PC-3 (cell line): ENCODE data around the gene GYPB. TPM values are rescaled to one million over a fixed set of nuclear protein-coding genes. Genes with fewer than 3 reads are reported as not detected.
"Not testable (repeated sequence)": the region's sequence is repeated elsewhere in the genome, so short reads cannot be mapped to it uniquely, and the experiment has no call there.

Experiments
- ATAC-seq: fragments of 200-7000 bp; cut with Tn5 transposase; 2 replicates; pipeline ENCODE4 v1.9.1; 2020; ENCODE audit warnings: mild to moderate bottlenecking, moderate library complexity
- BruUV-seq: library from RNA; stranded (reverse); fragments of 400-500 nt; replicated peaks from 2 replicates; lab custom pipeline; 2021; lab: Mats Ljungman, UMichigan
- CTCF ChIA-PET: fragments of 300-600 bp; sonication (Branson Sonifier 250); formaldehyde crosslinking; loops from one replicate; lab custom pipeline; 2022; ENCODE audit warnings: antibody characterized with exemption; lab: Charles Lee
- POLR2A ChIA-PET: fragments of 300-600 bp; sonication (Branson Sonifier 250); formaldehyde crosslinking; loops from one replicate; lab custom pipeline; 2022; ENCODE audit warnings: antibody characterized with exemption; ENCODE audit not compliant: unreplicated experiment; lab: Charles Lee
- DNase-seq: peaks from one replicate; pipeline ENCODE4 v3.0.0-alpha.2; 2015
- H2AFZ ChIP-seq: fragments of 300-600 bp; sonication (generic); 2 replicates; pipeline ENCODE4 v1.6.0; 2016; ENCODE audit warnings: antibody characterized with exemption, low read length
- H3F3A ChIP-seq: fragments of 300-600 bp; sonication (generic); one replicate; pipeline ENCODE4 v1.6.0; 2017; ENCODE audit warnings: antibody characterized with exemption, low read length, control low read depth, mild to moderate bottlenecking; ENCODE audit not compliant: unreplicated experiment
- H3K27ac ChIP-seq: fragments of 300-600 bp; sonication (generic); 2 replicates; pipeline ENCODE4 v1.5.1; 2016; ENCODE audit warnings: mild to moderate bottlenecking, low read length
- H3K27me3 ChIP-seq: fragments of 300-600 bp; sonication (generic); 2 replicates; pipeline ENCODE4 v1.6.1; 2016; ENCODE audit warnings: low read length, mixed read lengths
- H3K36me3 ChIP-seq: fragments of 300-600 bp; sonication (generic); 2 replicates; pipeline ENCODE4 v1.6.1; 2016; ENCODE audit warnings: low read depth, mixed run types, low read length, mixed read lengths
- H3K4me1 ChIP-seq: fragments of 300-600 bp; sonication (generic); 2 replicates; pipeline ENCODE4 v1.5.1; 2016; ENCODE audit warnings: low read length; ENCODE audit not compliant: insufficient read depth
- H3K4me2 ChIP-seq: fragments of 300-600 bp; sonication (generic); 2 replicates; pipeline ENCODE4 v1.6.0; 2016; ENCODE audit warnings: low read length
- H3K4me3 ChIP-seq: fragments of 300-600 bp; sonication (generic); 2 replicates; pipeline ENCODE4 v1.5.1; 2016; ENCODE audit warnings: mild to moderate bottlenecking, low read length, mixed read lengths
- H3K79me2 ChIP-seq: fragments of 300-600 bp; sonication (generic); 2 replicates; pipeline ENCODE4 v1.6.1; 2017; ENCODE audit warnings: low read length, mixed read lengths
- H3K9ac ChIP-seq: fragments of 300-600 bp; sonication (generic); 2 replicates; pipeline ENCODE4 v1.6.0; 2016; ENCODE audit warnings: mild to moderate bottlenecking, low read length
- H3K9me2 ChIP-seq: fragments of 300-600 bp; sonication (generic); replicated peaks from 2 replicates; pipeline ENCODE4 v1.6.1; 2016; ENCODE audit warnings: mixed run types, low read length, mixed read lengths
- H3K9me3 ChIP-seq: fragments of 300-600 bp; sonication (generic); 2 replicates; pipeline ENCODE4 v1.6.1; 2016; ENCODE audit warnings: low read length, mixed read lengths
- H4K20me1 ChIP-seq: fragments of 300-600 bp; sonication (generic); 2 replicates; pipeline ENCODE4 v1.6.1; 2016; ENCODE audit warnings: low read length, mixed read lengths
- CTCF ChIP-seq: fragments of 300-600 bp; sonication (generic); conservative IDR thresholded peaks from 2 replicates; pipeline ENCODE4 v1.5.1; 2017; ENCODE audit warnings: antibody characterized with exemption, low read depth, mild to moderate bottlenecking, low read length
- EZH2 ChIP-seq: fragments of 300-600 bp; sonication (generic); IDR thresholded peaks from one replicate; pipeline ENCODE4 v1.6.1; 2017; ENCODE audit warnings: antibody characterized with exemption, mild to moderate bottlenecking, low read length; ENCODE audit not compliant: unreplicated experiment
- EZH2phosphoT487 ChIP-seq: fragments of 300-600 bp; sonication (generic); IDR thresholded peaks from 2 replicates; pipeline ENCODE4 v1.6.1; 2018; ENCODE audit warnings: mild to moderate bottlenecking, antibody characterized with exemption, low read length, borderline replicate concordance
- intact Hi-C: fragments of 100-400 bp; cut with micrococcal nuclease; formaldehyde crosslinking; loops from 2 replicates; pipeline ENCODE4 v1.9.0; 2023
- total RNA-seq: library from RNA; depleted of rRNA; stranded (reverse); fragments of >200 nt; gene quantifications from 2 replicates; pipeline ENCODE4 v1.2.3, GENCODE V29; 2014

Gene GYPB
- total RNA-seq, 1 experiment from 2014 or later = not detected

- Histone ChIP-seq H3K27ac (no peak overlapping the region), H3K4me1 (no peaks in the 10 kb centered on the region), H3K36me3 (no peaks in the 10 kb centered on the region), H3K9ac (no peak overlapping the region), H2AFZ (no peak overlapping the region), H3K4me3 (no peak overlapping the region), H3K9me2 (no peaks in the 10 kb centered on the region), H3F3A (no peaks in the 10 kb centered on the region), H3K9me3 (no peaks in the 10 kb centered on the region), H3K4me2 (no peak overlapping the region), H4K20me1 (no peaks in the 10 kb centered on the region), H3K79me2 (no peaks in the 10 kb centered on the region), H3K27me3 (no peaks in the 10 kb centered on the region)
- ChIA-PET POLR2A (no interaction called here), CTCF (no interaction called here)
- TF ChIP-seq CTCF (no peak), EZH2phosphoT487 (no peak), EZH2 (no peak)
- intact Hi-C loops = no loop called here
- ATAC-seq = no peak
- no peak for DNase-seq
- BruUV-seq = no TSS peak
These were observed 4.4 kb downstream of the GYPB start for GRCh38 chr4:144014808-144015207.

- H3K27me3 ChIP-seq, CTCF ChIA-PET, H3K27ac ChIP-seq, H3K9ac ChIP-seq, intact Hi-C loops, H3K9me3 ChIP-seq, ATAC-seq, H3K79me2 ChIP-seq, H3K36me3 ChIP-seq, H3K4me1 ChIP-seq, H3K4me2 ChIP-seq, H3K9me2 ChIP-seq, POLR2A ChIA-PET, BruUV-seq, H3K4me3 ChIP-seq, H4K20me1 ChIP-seq, H3F3A ChIP-seq, H2AFZ ChIP-seq, DNase-seq: not testable (repeated sequence)
These were observed 10.6 kb downstream of the GYPB start for GRCh38 chr4:144008602-144009001.

DNA sequence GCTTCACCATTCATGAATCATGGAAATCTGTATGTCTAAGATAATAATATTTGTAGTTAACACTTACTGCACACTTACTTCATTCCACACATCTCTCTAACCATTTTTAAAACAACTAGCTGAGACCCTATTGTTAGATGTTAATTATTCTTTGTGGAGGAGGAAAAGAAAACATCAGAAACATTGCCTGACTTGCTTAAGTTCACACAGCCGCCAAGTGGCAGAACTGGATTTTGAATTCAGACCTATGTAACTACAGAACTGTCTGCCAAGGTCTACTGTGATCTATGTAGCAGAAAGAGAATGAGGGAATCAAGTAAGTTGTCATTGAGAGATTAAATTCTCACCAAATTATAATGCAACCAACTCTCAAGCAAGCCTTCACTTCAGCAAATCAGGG is 11.2 kb downstream of the GYPB start:
- DNase-seq, CTCF ChIA-PET, ATAC-seq, H3K4me3 ChIP-seq, H3F3A ChIP-seq, H3K27ac ChIP-seq, H3K9ac ChIP-seq, H4K20me1 ChIP-seq, BruUV-seq, H3K4me2 ChIP-seq, H3K4me1 ChIP-seq, intact Hi-C loops, H3K36me3 ChIP-seq, H3K9me3 ChIP-seq, H3K9me2 ChIP-seq, H2AFZ ChIP-seq, POLR2A ChIA-PET, H3K79me2 ChIP-seq, H3K27me3 ChIP-seq: not testable (repeated sequence)

GRCh38 chr4:144006200-144006803 is 12.9 kb downstream of the GYPB start:
- H3K27me3 ChIP-seq, H3K9me3 ChIP-seq, H3K4me2 ChIP-seq, H2AFZ ChIP-seq, H3K27ac ChIP-seq, DNase-seq, POLR2A ChIA-PET, H3K4me1 ChIP-seq, ATAC-seq, H4K20me1 ChIP-seq, CTCF ChIA-PET, H3K36me3 ChIP-seq, BruUV-seq, H3K9me2 ChIP-seq, intact Hi-C loops, H3K9ac ChIP-seq, H3K4me3 ChIP-seq, H3K79me2 ChIP-seq, H3F3A ChIP-seq: not testable (repeated sequence)

- H3K9me2 ChIP-seq, H4K20me1 ChIP-seq, H3K4me3 ChIP-seq, H3K4me2 ChIP-seq, H3K79me2 ChIP-seq, H3F3A ChIP-seq, BruUV-seq, H3K9ac ChIP-seq, H3K4me1 ChIP-seq, CTCF ChIA-PET, ATAC-seq, H3K9me3 ChIP-seq, intact Hi-C loops, POLR2A ChIA-PET, DNase-seq, H3K27ac ChIP-seq, H3K36me3 ChIP-seq, H2AFZ ChIP-seq: not testable (repeated sequence)
- H3K27me3 ChIP-seq = peaks cover 11% of the 10 kb centered on the region; the same call in 1 of the 2 replicates
These were observed 13.6 kb downstream of the GYPB start for GRCh38 chr4:144005558-144005953.
